ENCODE results near the gene HEATR5A. TPM values are rescaled to one million over a fixed set of nuclear protein-coding genes. Genes with fewer than 3 reads are reported as not detected.

The HEATR5A gene
- polyA plus RNA-seq, 4 donors, result 15.7 to 21.4 (median 20.0) TPM

Other genes with a start within 250 kb of the HEATR5A start
- 100 to 1,000 TPM; 145 to 188 (median 176) TPM for gene HECTD1, start 212.8 kb downstream of the HEATR5A start, polyA plus RNA-seq (ENCODE audit: insufficient read length in 4 of 4)
- gene DTD2, start 37.0 kb upstream of the HEATR5A start, polyA plus RNA-seq (ENCODE audit: insufficient read length in 4 of 4), result 10 to 100 TPM; 17.4 to 20.7 (median 19.6) TPM
- gene GPR33, start 67.5 kb upstream of the HEATR5A start, polyA plus RNA-seq (ENCODE audit: insufficient read length in 4 of 4), result not detected
- gene NUBPL, start 140.9 kb upstream of the HEATR5A start, polyA plus RNA-seq (ENCODE audit: insufficient read length in 4 of 4), result 10 to 100 TPM; 15.1 to 19.7 (median 17.4) TPM

Data from right renal pelvis (tissue), 4 donors.